HFFc6 (cell line): ENCODE results near the gene KLHL30. TPM values are rescaled to one million over a fixed set of nuclear protein-coding genes. Genes with fewer than 3 reads are reported as not detected.

ENCODE experiments used
- DNase-seq: peaks from one replicate; pipeline ENCODE4 v3.0.0-alpha.2; 2018
- H3K27ac Mint-ChIP-seq: 2 replicates; pipeline ENCODE4 v1.8.0; 2020; ENCODE audit warnings: mild to moderate bottlenecking, mixed read lengths
- H3K27me3 Mint-ChIP-seq: 2 replicates; pipeline ENCODE4 v1.8.0; 2021; ENCODE audit warnings: mild to moderate bottlenecking, moderate library complexity, mixed read lengths; ENCODE audit not compliant: insufficient read depth
- H3K36me3 Mint-ChIP-seq: 2 replicates; pipeline ENCODE4 v1.8.0; 2021; ENCODE audit warnings: low read depth, mixed read lengths
- H3K4me1 Mint-ChIP-seq: 2 replicates; pipeline ENCODE4 v1.8.0; 2020; ENCODE audit warnings: low read depth, mixed read lengths
- H3K4me3 Mint-ChIP-seq: 2 replicates; pipeline ENCODE4 v1.8.0; 2020; ENCODE audit warnings: mild to moderate bottlenecking, moderate library complexity, mixed read lengths
- H3K9me3 Mint-ChIP-seq: 2 replicates; pipeline ENCODE4 v1.8.0; 2020; ENCODE audit warnings: mild to moderate bottlenecking, mixed read lengths
- CTCF ChIP-seq: fragments of 200-600 bp; sonication (generic); IDR thresholded peaks from 2 replicates; pipeline ENCODE4 v1.5.0; 2021; ENCODE audit warnings: antibody characterized with exemption, mild to moderate bottlenecking
- long read RNA-seq: library from polyadenylated mRNA; unstranded; transcript quantifications from one replicate; pipeline ENCODE4 v2.0.0, GENCODE V29; 2019
- total RNA-seq, 6 experiments: library from RNA; stranded (reverse); fragmentation: NEBNext Ultra II Directional; extraction: Animal tissue kit (Norgen Biotek cat#: 25700); gene quantifications; 2 replicates in 1 of 6; 3 replicates in 5 of 6; pipeline ENCODE4 v1.2.3, GENCODE V29; 2021

Gene KLHL30, protein sequence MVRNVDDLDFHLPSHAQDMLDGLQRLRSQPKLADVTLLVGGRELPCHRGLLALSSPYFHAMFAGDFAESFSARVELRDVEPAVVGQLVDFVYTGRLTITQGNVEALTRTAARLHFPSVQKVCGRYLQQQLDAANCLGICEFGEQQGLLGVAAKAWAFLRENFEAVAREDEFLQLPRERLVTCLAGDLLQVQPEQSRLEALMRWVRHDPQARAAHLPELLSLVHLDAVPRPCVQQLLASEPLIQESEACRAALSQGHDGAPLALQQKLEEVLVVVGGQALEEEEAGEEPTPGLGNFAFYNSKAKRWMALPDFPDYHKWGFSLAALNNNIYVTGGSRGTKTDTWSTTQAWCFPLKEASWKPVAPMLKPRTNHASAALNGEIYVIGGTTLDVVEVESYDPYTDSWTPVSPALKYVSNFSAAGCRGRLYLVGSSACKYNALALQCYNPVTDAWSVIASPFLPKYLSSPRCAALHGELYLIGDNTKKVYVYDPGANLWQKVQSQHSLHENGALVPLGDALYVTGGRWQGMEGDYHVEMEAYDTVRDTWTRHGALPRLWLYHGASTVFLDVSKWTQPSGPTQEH
- total RNA-seq, result under 1 TPM in 4 of 6 experiments, not detected in 2; 0.05 to 0.14 (median 0.12) TPM
- long read RNA-seq, result 0 reads

DNA sequence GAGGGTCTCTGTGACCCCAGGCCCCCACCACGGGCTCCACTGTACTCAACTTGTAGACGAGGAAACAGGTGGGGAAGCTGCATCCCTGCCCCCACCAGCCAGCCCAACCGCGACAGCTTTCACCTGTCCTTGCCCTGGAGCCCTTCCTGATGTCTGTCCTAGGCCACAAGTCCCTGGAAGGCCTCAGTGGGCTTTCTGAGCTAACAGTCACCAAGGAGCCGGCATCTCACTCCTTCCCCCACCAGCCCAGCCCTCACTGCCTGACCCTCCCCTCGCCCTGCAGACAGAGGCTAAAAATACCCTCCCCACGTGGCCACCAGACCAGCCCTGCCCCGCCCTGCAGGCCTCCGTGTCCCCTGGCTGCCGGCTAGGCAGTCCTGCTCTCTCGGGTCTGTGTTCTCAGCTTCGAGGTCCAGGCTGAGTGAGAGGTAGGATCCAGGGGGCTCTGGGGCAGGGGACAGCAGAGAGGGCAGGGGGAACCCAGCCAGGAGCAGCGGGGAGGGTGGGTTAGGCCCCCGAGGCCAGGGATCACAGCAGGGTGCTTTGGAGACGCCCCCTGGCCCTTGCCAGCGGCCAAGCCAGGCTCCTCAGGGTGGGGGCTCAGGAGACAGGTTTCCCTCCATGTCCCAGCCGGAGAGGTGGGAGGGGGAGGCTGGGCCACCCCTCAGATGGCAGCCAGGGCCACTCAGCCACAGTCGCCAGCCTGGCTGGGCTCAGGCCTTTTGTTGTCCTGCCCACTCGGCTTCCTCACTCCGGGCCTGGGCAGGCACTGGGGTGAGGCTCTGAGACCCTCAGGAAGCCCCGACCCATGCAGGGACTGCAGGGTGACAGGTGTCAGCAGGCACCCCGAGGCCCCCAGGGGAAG lies at the start of gene KLHL30:
Gene KLHL30, plus strand, starts transcription at position 338 of the 865 bp plus-strand sequence. CDS start 2,087 bp downstream, outside the sequence.
- no peak for TF ChIP-seq CTCF
- no peak for DNase-seq
- Mint-ChIP-seq H3K4me3 (no peak within 1 kb of the TSS), H3K9me3 (no peaks in the 10 kb centered on the region), H3K27ac (no peak within 1 kb of the TSS), H3K27me3 (peaks cover 5% of the 10 kb centered on the region), H3K4me1 (peaks cover 15% of the 10 kb centered on the region), H3K36me3 (no peaks in the 10 kb centered on the region)

DNA sequence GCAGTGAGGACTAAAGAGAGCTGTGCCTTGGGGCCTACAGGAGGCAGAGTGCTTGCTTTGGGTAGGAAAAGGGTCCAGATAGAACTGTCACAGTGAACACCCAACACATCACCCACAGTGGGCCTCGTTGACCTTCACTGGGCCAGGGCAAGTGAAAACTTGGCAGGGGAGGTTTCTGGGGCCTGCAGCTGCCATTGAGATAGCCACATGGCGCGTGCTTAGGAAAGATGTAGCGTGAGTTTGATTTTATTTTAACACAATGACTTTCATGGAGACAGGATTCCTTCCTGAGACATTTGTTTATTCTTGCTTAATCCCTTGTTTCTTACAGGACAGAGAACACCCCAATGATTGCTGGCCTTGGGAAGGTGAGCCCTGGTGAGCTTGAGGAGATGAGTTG lies 47.6 kb upstream of the KLHL30 start:
- no peaks in the 10 kb centered on the region for H3K36me3 Mint-ChIP-seq
- no peak overlapping the region for H3K27ac Mint-ChIP-seq
- H3K27me3 Mint-ChIP-seq, result no peaks in the 10 kb centered on the region
- no peak for DNase-seq
- TF ChIP-seq CTCF, result no peak
- H3K9me3 Mint-ChIP-seq, result no peaks in the 10 kb centered on the region
- no peak overlapping the region for H3K4me3 Mint-ChIP-seq
- H3K4me1 Mint-ChIP-seq, result no peaks in the 10 kb centered on the region

DNA sequence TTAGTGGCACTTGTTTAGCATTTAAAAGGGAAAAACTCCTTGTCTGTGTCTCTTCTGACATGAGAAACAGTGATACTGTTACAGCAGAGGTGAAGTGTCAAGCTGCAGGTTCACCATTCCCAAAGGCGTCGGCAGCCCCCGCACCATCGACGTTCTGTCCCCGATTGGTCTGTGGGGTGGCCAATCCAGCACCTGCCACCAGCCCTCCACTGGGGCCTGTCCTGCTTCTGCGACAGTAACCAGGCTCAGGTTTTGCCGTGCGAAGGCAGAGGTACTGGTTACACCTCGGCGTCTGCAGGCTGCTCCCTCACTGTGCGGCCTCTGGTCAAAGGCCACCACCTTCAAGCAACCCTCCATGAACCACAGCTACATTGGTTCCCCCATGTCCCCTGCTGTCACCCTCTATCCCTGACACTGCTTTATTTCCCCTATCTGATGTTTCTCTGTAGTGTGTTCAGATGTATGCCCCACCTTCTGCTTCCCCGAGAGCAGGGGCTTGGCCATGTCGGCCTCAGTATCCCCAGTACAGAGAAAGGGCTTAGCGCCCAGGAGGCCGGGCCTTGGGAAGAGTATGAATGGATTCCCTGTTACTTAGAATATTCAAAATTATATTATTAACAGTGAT lies 46.9 kb upstream of the KLHL30 start:
- no peaks in the 10 kb centered on the region for H3K4me1 Mint-ChIP-seq
- no peaks in the 10 kb centered on the region for H3K27me3 Mint-ChIP-seq
- H3K9me3 Mint-ChIP-seq, result no peaks in the 10 kb centered on the region
- H3K27ac Mint-ChIP-seq, result no peak overlapping the region
- no peak for DNase-seq
- no peak for TF ChIP-seq CTCF
- H3K4me3 Mint-ChIP-seq, result no peak overlapping the region
- H3K36me3 Mint-ChIP-seq, result no peaks in the 10 kb centered on the region

DNA sequence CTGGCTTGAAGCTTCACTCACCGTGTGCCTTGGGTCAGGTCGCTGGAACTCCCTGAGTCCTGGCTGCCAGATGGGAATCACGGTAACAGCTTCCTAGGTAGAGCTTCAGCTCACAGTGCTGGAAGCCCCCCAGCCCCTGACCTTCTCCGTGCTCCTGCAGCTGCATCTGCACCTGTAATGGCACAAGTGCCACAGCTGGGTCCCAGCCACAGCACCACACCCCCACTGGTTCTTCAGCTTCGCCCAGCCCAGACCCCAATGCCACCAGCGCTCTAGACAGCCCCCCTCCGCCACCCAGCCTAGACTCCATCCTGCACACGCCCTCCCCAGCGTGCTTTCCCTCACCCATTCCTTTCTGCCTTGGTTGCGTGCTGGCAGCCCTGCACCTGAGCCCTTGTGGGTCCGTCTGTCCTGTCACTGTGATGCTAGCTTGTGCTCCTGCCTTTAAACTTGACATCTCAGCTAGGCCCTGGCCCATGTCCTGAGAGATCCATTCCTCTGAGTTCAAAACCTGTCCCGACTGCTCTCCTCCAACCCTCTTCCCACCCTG lies 45.9 kb upstream of the KLHL30 start:
- Mint-ChIP-seq H3K4me3 (no peak overlapping the region), H3K27me3 (no peaks in the 10 kb centered on the region), H3K4me1 (no peaks in the 10 kb centered on the region), H3K27ac (no peak overlapping the region), H3K36me3 (no peaks in the 10 kb centered on the region), H3K9me3 (no peaks in the 10 kb centered on the region)
- TF ChIP-seq CTCF, result no peak
- no peak for DNase-seq
